IMR-90 (cell line): Measurements from ENCODE around the gene DSG3. TPM values are rescaled to one million over a fixed set of nuclear protein-coding genes. Genes with fewer than 3 reads are reported as not detected.

Experiments
- ATAC-seq: fragments of 200-7000 bp; cut with Tn5 transposase; 2 replicates; pipeline ENCODE4 v1.9.1; 2020; ENCODE audit warnings: low read depth, mild to moderate bottlenecking, moderate library complexity
- BruUV-seq: library from RNA; stranded (reverse); fragments of 400-500 nt; replicated peaks from 2 replicates; lab custom pipeline; 2021; lab: Mats Ljungman, UMichigan
- CTCF ChIA-PET: fragments of 300-600 bp; formaldehyde crosslinking; extraction: SDS; loops from one replicate; lab custom pipeline; 2021; ENCODE audit warnings: antibody characterized with exemption; lab: Yijun Ruan, JAX
- POLR2A ChIA-PET: fragments of 300-600 bp; sonication (Branson Sonifier 250); formaldehyde crosslinking; loops from one replicate; lab custom pipeline; 2022; ENCODE audit warnings: antibody characterized with exemption; ENCODE audit not compliant: unreplicated experiment; lab: Charles Lee
- DNase-seq: peaks from one replicate; pipeline ENCODE4 v3.0.0; 2013
- H2AFZ ChIP-seq: replicated peaks from 2 replicates; pipeline ENCODE3; 2013; ENCODE audit warnings: low read length, mild to moderate bottlenecking; ENCODE audit not compliant: poor library complexity
- H2AK5ac ChIP-seq: 2 replicates; pipeline ENCODE4 v1.6.1; 2013; ENCODE audit warnings: low read depth, low read length, inconsistent platforms
- H2AK9ac ChIP-seq: replicated peaks from 2 replicates; pipeline ENCODE3; 2013; ENCODE audit warnings: mild to moderate bottlenecking, low read depth, low read length, moderate library complexity; ENCODE audit not compliant: poor library complexity
- H2BK120ac ChIP-seq: 2 replicates; pipeline ENCODE4 v1.6.1; 2013; ENCODE audit warnings: low read depth, low read length, inconsistent platforms
- H2BK15ac ChIP-seq: 3 replicates; pipeline ENCODE4 v1.6.1; 2013; ENCODE audit warnings: low read depth, low read length, inconsistent platforms
- H2BK20ac ChIP-seq: 2 replicates; pipeline ENCODE4 v1.6.1; 2013; ENCODE audit warnings: low read depth, mild to moderate bottlenecking, inconsistent platforms, low read length, moderate library complexity
- H2BK5ac ChIP-seq: 2 replicates; pipeline ENCODE4 v1.6.1; 2013; ENCODE audit warnings: mild to moderate bottlenecking, low read depth, low read length, inconsistent platforms; ENCODE audit not compliant: poor library complexity, severe bottlenecking
- H3K14ac ChIP-seq: replicated peaks from 2 replicates; pipeline ENCODE4 v1.6.1; 2013; ENCODE audit warnings: low read depth, low read length, inconsistent platforms
- H3K18ac ChIP-seq: 2 replicates; pipeline ENCODE4 v1.6.1; 2013; ENCODE audit warnings: low read depth, low read length, control low read depth
- H3K23ac ChIP-seq: 2 replicates; pipeline ENCODE4 v1.6.1; 2013; ENCODE audit warnings: low read depth, low read length, inconsistent platforms
- H3K27ac ChIP-seq: 2 replicates; pipeline ENCODE4 v1.5.1; 2013; ENCODE audit warnings: mild to moderate bottlenecking, control low read depth, low read length; ENCODE audit not compliant: insufficient read depth
- H3K27me3 ChIP-seq: 2 replicates; pipeline ENCODE4 v1.6.1; 2013; ENCODE audit warnings: low read length; ENCODE audit not compliant: control insufficient read depth, insufficient read depth
- H3K36me3 ChIP-seq: 2 replicates; pipeline ENCODE4 v1.6.1; 2013; ENCODE audit warnings: low read length, mixed read lengths; ENCODE audit not compliant: control insufficient read depth, insufficient read depth
- H3K4ac ChIP-seq: 2 replicates; pipeline ENCODE4 v1.6.1; 2013; ENCODE audit warnings: low read depth, low read length, inconsistent platforms
- H3K4me1 ChIP-seq: 2 replicates; pipeline ENCODE4 v1.6.1; 2013; ENCODE audit warnings: low read length, mixed read lengths; ENCODE audit not compliant: control insufficient read depth, insufficient read depth
- H3K4me2 ChIP-seq: 2 replicates; pipeline ENCODE4 v1.6.1; 2013; ENCODE audit warnings: low read depth, mild to moderate bottlenecking, control low read depth, low read length, moderate library complexity
- H3K4me3 ChIP-seq: 2 replicates; pipeline ENCODE4 v1.5.1; 2013; ENCODE audit warnings: low read depth, mild to moderate bottlenecking, control low read depth, low read length, moderate library complexity; ENCODE audit not compliant: insufficient read depth
- H3K56ac ChIP-seq: 2 replicates; pipeline ENCODE4 v1.6.1; 2013; ENCODE audit warnings: low read length, inconsistent platforms; ENCODE audit not compliant: insufficient read depth; ENCODE audit errors: extremely low read depth
- H3K79me1 ChIP-seq, 2 experiments: 2 replicates each; pipeline ENCODE4 v1.6.1; 2013; ENCODE audit warnings: low read length in 2 of 2, inconsistent platforms in 1 of 2, low read depth in 1 of 2
- H3K9ac ChIP-seq: 2 replicates; pipeline ENCODE4 v1.6.1; 2013; ENCODE audit warnings: low read depth, low read length, control low read depth
- H3K9me1 ChIP-seq: 2 replicates; pipeline ENCODE4 v1.6.1; 2013; ENCODE audit warnings: low read length, inconsistent platforms; ENCODE audit not compliant: insufficient read depth
- H3K9me3 ChIP-seq: 2 replicates; pipeline ENCODE4 v1.6.1; 2013; ENCODE audit warnings: low read length; ENCODE audit not compliant: control insufficient read depth, insufficient read depth
- H4K20me1 ChIP-seq: 2 replicates; pipeline ENCODE4 v1.6.1; 2013; ENCODE audit warnings: low read length, inconsistent platforms; ENCODE audit not compliant: insufficient read depth
- H4K5ac ChIP-seq: 2 replicates; pipeline ENCODE4 v1.6.1; 2013; ENCODE audit warnings: mild to moderate bottlenecking, low read depth, low read length, control low read depth
- H4K8ac ChIP-seq, 2 experiments: 2 replicates each; pipeline ENCODE4 v1.6.1; 2013; ENCODE audit warnings: low read depth in 2 of 2, low read length in 2 of 2, control low read depth in 1 of 2, inconsistent platforms in 1 of 2
- H4K91ac ChIP-seq: 2 replicates; pipeline ENCODE4 v1.6.1; 2013; ENCODE audit warnings: low read depth, low read length, inconsistent platforms; ENCODE audit not compliant: insufficient read depth
- BHLHE40 ChIP-seq: fragments of 150-350 bp; IDR thresholded peaks from 2 replicates; pipeline ENCODE4 v1.6.1; 2016; ENCODE audit warnings: mild to moderate bottlenecking, low read depth, low read length
- CHD1 ChIP-seq: IDR thresholded peaks from 2 replicates; pipeline ENCODE4 v1.6.1; 2012; ENCODE audit warnings: low read depth, low read length, improper control_type of control experiment
- MXI1 ChIP-seq: IDR thresholded peaks from 2 replicates; pipeline ENCODE4 v1.6.1; 2012; ENCODE audit warnings: low read depth, mild to moderate bottlenecking, low read length, moderate library complexity, borderline replicate concordance
- NFE2L2 ChIP-seq: fragments of 150-350 bp; IDR thresholded peaks from 2 replicates; pipeline ENCODE4 v1.6.1; 2016; ENCODE audit warnings: low read depth, mild to moderate bottlenecking, low read length
- WGBS, 2 experiments: methylation state at CpG; one replicate each; pipeline versions ENCODE4 v1.1.5 to v1.1.7; 2013; ENCODE audit warnings: missing lambda C conversion rate in 2 of 2; ENCODE audit not compliant: insufficient read length in 1 of 2; ENCODE audit errors: extremely low coverage in 2 of 2; 5-methylcytosine and 5-hydroxymethylcytosine counted together
- dilution Hi-C: fragments of 300-500 bp; cut with HindIII; formaldehyde crosslinking; loops from one replicate; pipeline ENCODE4 v1.14.3; 2018; ENCODE audit warnings: low sequenced_read_pairs; ENCODE audit not compliant: unreplicated experiment
- in situ Hi-C: fragments of 300-500 bp; cut with MboI; formaldehyde crosslinking; loops from 3 replicates; pipeline ENCODE4 v1.14.3; 2019; ENCODE audit warnings: low sequenced_read_pairs, inconsistent platforms, mixed read lengths
- intact Hi-C: fragments of 100-400 bp; cut with micrococcal nuclease; formaldehyde crosslinking; loops from 2 replicates; pipeline ENCODE4 v1.10.0; 2022
- polyA plus RNA-seq, 3 experiments: library from polyadenylated mRNA; depleted of rRNA; stranded (reverse); fragments of >200 nt; gene quantifications; 2 replicates each; pipeline ENCODE4 v1.2.3, GENCODE V29; 2012; ENCODE audit warnings: low replicate concordance in 1 of 3
- total RNA-seq: library from RNA; depleted of rRNA; stranded (reverse); fragments of >200 nt; gene quantifications from 2 replicates; pipeline ENCODE4 v1.2.3, GENCODE V29; 2012

The DSG3 gene
- total and polyA plus RNA-seq, 2 of the 4 experiments (the other 2 are of a cell fraction) = not detected

GRCh38 chr18:31436825-31437224, 10.7 kb upstream of the DSG3 start:
- Histone ChIP-seq H3K9me3 (no peaks in the 10 kb centered on the region), H3K79me1 (no peaks in the 10 kb centered on the region), H2BK20ac (no peak overlapping the region), H2BK5ac (no peak overlapping the region), H4K8ac (no peak overlapping the region), H3K56ac (no peak overlapping the region), H2AK5ac (no peak overlapping the region), H3K4me1 (no peaks in the 10 kb centered on the region), H4K91ac (no peak overlapping the region), H3K27ac (no peak overlapping the region), H3K27me3 (no peaks in the 10 kb centered on the region), H3K18ac (no peak overlapping the region), H3K23ac (no peak overlapping the region), H4K20me1 (no peaks in the 10 kb centered on the region), H4K5ac (no peak overlapping the region), H3K14ac (no peak overlapping the region), H3K4ac (no peak overlapping the region), H3K36me3 (no peaks in the 10 kb centered on the region), H3K9ac (no peak overlapping the region), H3K9me1 (no peaks in the 10 kb centered on the region), H2AK9ac (no peak overlapping the region), H2BK120ac (no peak overlapping the region), H3K4me2 (no peak overlapping the region), H3K4me3 (no peak overlapping the region), H2BK15ac (no peak overlapping the region), H2AFZ (no peak overlapping the region)
- dilution Hi-C loops = no loop called here
- in situ Hi-C loops = no loop called here
- ATAC-seq (no peak), DNase-seq (no peak)
- ChIA-PET POLR2A (no interaction called here), CTCF (interaction anchor here (1.1 kb wide), 1 partner anchor 12 kb away, joined by 3 read pairs; no protein-coding TSS in a partner anchor)
- intact Hi-C loops = no loop called here
- TF ChIP-seq MXI1 (no peak), NFE2L2 (no peak), BHLHE40 (no peak), CHD1 (no peak)
- WGBS, 2 experiments = no CpG with 5 or more reads among the region's 3 CpGs
- no TSS peak for BruUV-seq
